GM21515 (cell line): ENCODE data around the gene SPG11.
"Not testable (repeated sequence)": the region's sequence is repeated elsewhere in the genome, so short reads cannot be mapped to it uniquely, and the experiment has no call there.

Source experiments
- ATAC-seq: cut with Tn5 transposase; IDR thresholded peaks from one replicate; pipeline ENCODE4 v1.9.1; 2021; ENCODE audit not compliant: unreplicated experiment

Gene SPG11

GRCh38 chr15:44532275-44532674, 131.2 kb downstream of the SPG11 start:
- not testable (repeated sequence) for ATAC-seq

DNA sequence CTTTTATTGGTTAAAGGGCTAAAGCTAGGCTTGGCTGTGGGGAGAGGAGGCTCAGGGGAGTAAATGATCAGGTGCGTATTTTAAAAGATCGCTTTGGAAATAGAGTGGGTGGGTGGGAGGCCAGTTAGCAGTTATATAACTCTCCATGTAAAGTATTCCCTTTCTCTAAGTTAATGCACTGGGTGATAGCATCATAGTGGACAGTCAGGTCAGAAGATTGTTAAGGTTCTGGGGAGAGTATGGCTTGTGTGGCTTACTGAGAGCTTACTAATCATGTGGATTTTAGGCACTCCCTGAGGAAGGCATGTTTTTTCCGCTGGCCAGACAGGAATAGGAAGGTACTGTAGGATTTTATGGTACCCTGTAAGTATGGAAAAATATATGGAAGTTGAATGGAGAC, 132.8 kb downstream of the SPG11 start:
- no peak for ATAC-seq

- ATAC-seq: no peak
Measured at GRCh38 chr15:44529864-44530604, 133.4 kb downstream of the SPG11 start.

DNA sequence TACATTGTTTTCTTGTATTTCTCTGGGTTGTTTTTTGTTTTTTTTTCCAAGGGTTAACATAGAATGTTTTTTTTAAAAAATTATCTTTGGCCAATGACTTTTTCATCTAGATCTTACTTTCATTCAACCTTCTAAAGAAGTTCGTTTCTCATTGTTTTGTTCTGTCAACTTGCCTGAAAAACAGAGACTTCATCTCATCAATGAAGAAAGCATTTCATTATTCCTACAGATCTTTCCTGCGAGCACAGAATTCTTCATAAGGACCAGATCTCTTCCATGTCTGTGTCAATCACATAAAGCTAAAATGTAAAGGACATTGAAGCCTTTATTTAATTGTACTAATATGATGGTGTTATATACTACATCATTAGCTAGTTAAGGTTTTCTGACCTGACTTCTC, 136.2 kb downstream of the SPG11 start:
- no peak for ATAC-seq

DNA sequence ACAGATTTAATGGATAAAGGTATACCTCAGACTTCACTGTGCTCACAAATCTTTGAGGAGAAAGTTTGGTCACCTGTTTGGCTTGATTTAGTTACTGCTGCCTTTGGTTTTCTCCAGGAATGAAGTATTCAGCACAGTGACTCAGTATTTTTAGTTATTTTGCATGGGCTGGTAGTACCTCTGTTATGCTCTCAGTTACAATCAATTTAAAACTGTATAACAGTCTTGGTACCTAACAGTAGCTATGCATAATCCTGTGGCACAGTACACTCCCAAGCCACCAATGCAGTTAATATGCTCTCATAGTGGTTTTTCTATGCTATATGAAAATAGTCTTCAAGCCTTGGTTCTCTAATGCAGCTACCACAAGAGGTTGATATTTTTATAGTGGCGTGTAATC, 138.4 kb downstream of the SPG11 start:
- no peak for ATAC-seq

GRCh38 chr15:44519537-44519936, 143.9 kb downstream of the SPG11 start:
- no peak for ATAC-seq

DNA sequence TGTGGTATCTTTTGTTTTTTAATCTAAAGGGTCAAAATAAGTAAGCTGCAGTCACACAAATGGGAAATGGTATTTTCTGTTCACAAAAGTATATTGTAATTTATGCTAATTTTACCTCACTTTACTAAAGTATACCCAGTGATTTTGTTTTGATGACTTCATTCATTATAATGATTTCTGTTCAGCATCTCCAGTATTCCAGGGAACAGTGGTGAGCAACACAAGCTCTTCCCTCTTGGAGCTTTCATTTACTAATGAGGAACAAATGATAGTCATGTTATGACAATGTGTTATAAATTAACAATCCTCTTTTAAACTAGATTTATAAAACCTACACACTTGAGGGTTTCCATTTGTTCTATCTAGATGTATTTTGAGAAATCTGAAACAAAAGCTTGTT, 147.0 kb downstream of the SPG11 start:
- ATAC-seq: no peak
